GM12878 (cell line): ENCODE measurements around the gene KRT34. TPM values are rescaled to one million over a fixed set of nuclear protein-coding genes. Genes with fewer than 3 reads are reported as not detected.

ENCODE experiments used
- ATAC-seq: fragments of 200-7000 bp; cut with Tn5 transposase; 3 replicates; pipeline ENCODE4 v1.9.1; 2020; ENCODE audit warnings: mild to moderate bottlenecking, moderate library complexity
- BruUV-seq: library from RNA; stranded (reverse); fragments of 400-500 nt; replicated peaks from 2 replicates; lab custom pipeline; 2021; lab: Mats Ljungman, UMichigan
- CTCF ChIA-PET: fragments of 300-600 bp; sonication (Branson Sonifier 250); formaldehyde crosslinking; extraction: SDS; loops from one replicate; lab custom pipeline; 2021; ENCODE audit warnings: inconsistent platforms; lab: Yijun Ruan, JAX
- POLR2A ChIA-PET: fragments of 350-600 bp; formaldehyde crosslinking; extraction: SDS; loops from one replicate; lab custom pipeline; 2021; ENCODE audit warnings: inconsistent platforms; lab: Charles Lee
- RAD21 ChIA-PET: fragments of 300-600 bp; sonication (Branson Sonifier 250); formaldehyde crosslinking; loops from one replicate; lab custom pipeline; 2023; ENCODE audit warnings: antibody characterized with exemption; ENCODE audit not compliant: unreplicated experiment; lab: Charles Lee
- SMC1A ChIA-PET: fragments of 300-600 bp; sonication (Branson Sonifier 250); formaldehyde crosslinking; loops from one replicate; lab custom pipeline; 2023; ENCODE audit not compliant: unreplicated experiment, uncharacterized antibody; lab: Charles Lee
- DNase-seq: peaks from one replicate; pipeline ENCODE4 v3.0.0-alpha.2; 2011; ENCODE audit warnings: low read depth, low spot score
- FAIRE-seq: peaks from 3 replicates; lab custom pipeline; 2011; peaks lifted over from hg19 to GRCh38; lab: Jason Lieb, UNC
- H2AFZ ChIP-seq: 2 replicates; pipeline ENCODE4 v1.6.0; 2011; ENCODE audit warnings: low read depth, low read length, control low read depth; ENCODE audit not compliant: control insufficient read depth
- H3K27ac ChIP-seq: 2 replicates; pipeline ENCODE4 v1.5.1; 2011; ENCODE audit warnings: control low read depth; ENCODE audit not compliant: control insufficient read depth, insufficient read depth
- H3K27me3 ChIP-seq, 2 experiments: replicated peaks in 1 of 2; 2 replicates each; pipeline versions ENCODE4 v1.6.0 to v1.6.1; 2011; ENCODE audit warnings: low read length in 1 of 2; ENCODE audit not compliant: control insufficient read depth in 2 of 2, insufficient read depth in 2 of 2
- H3K36me3 ChIP-seq, 2 experiments: 2 replicates each; pipeline ENCODE4 v1.5.1; 2011; ENCODE audit warnings: low read length in 1 of 2; ENCODE audit not compliant: control insufficient read depth in 2 of 2, insufficient read depth in 2 of 2
- H3K4me1 ChIP-seq: 2 replicates; pipeline ENCODE4 v1.6.1; 2011; ENCODE audit warnings: mild to moderate bottlenecking, low read length, moderate library complexity, mixed read lengths; ENCODE audit not compliant: control insufficient read depth, insufficient read depth
- H3K4me2 ChIP-seq: 2 replicates; pipeline ENCODE4 v1.6.0; 2011; ENCODE audit warnings: control low read depth; ENCODE audit not compliant: control insufficient read depth, insufficient read depth
- H3K4me3 ChIP-seq: fragments of 200-600 bp; sonication (generic); 2 replicates; pipeline ENCODE4 v1.5.1; 2016
- H3K79me2 ChIP-seq: 2 replicates; pipeline ENCODE4 v1.6.0; 2011; ENCODE audit warnings: low read length; ENCODE audit not compliant: control insufficient read depth, insufficient read depth
- H3K9ac ChIP-seq: 2 replicates; pipeline ENCODE4 v1.8.0; 2011; ENCODE audit warnings: low read length, control low read depth, mixed read lengths; ENCODE audit not compliant: control insufficient read depth, insufficient read depth
- H3K9me3 ChIP-seq: replicated peaks from 3 replicates; pipeline ENCODE4 v1.5.1; 2011; ENCODE audit warnings: mild to moderate bottlenecking, low read length; ENCODE audit not compliant: control insufficient read depth, insufficient read depth
- H4K20me1 ChIP-seq: 2 replicates; pipeline ENCODE4 v1.6.0; 2011; ENCODE audit not compliant: control insufficient read depth, insufficient read depth
- EZH2 ChIP-seq: IDR thresholded peaks from 2 replicates; pipeline ENCODE4 v1.6.1; 2012; ENCODE audit warnings: low read depth, mild to moderate bottlenecking, control low read depth, inconsistent platforms, low read length, borderline replicate concordance; ENCODE audit not compliant: control insufficient read depth
- SPI1 ChIP-seq: IDR thresholded peaks from 2 replicates; pipeline ENCODE4 v1.6.1; 2011; ENCODE audit warnings: low read depth, mild to moderate bottlenecking, low read length, moderate library complexity, borderline replicate concordance; ENCODE audit not compliant: insufficient read depth
- TARDBP ChIP-seq: IDR thresholded peaks from 2 replicates; pipeline ENCODE4 v1.6.1; 2016; ENCODE audit warnings: borderline replicate concordance
- YBX1 ChIP-seq: fragments of 450-650 bp; IDR thresholded peaks from 2 replicates; pipeline ENCODE4 v1.6.1; 2016; ENCODE audit warnings: antibody characterized with exemption
- WGBS: methylation state at CpG from one replicate; pipeline ENCODE4 v1.1.6; 2016; ENCODE audit warnings: low lambda C conversion rate; ENCODE audit not compliant: insufficient replicate concordance, insufficient coverage; ENCODE audit errors: missing lambda C conversion rate; 5-methylcytosine and 5-hydroxymethylcytosine counted together
- in situ Hi-C: fragments of 300-500 bp; cut with MboI; formaldehyde crosslinking; loops from 9 replicates; pipeline ENCODE4 v1.14.3; 2018; ENCODE audit warnings: mixed read lengths
- intact Hi-C: fragments of 100-400 bp; cut with micrococcal nuclease; formaldehyde crosslinking; loops from one replicate; pipeline ENCODE4 v1.14.2; 2022; ENCODE audit not compliant: unreplicated experiment
- polyA plus RNA-seq, 11 experiments: library from polyadenylated mRNA; depleted of rRNA in 4 of 11; unstranded in 6 of 11; stranded (reverse) in 5 of 11; fragments of >200 nt; fragmentation: Nextera tagmentation in 4 of 11; fragmentation: Illumina TruSeq in 1 of 11; extraction: Ambion mirVana in 4 of 11; extraction: Trizol in 1 of 11; gene quantifications; 1 replicate in 1 of 11; 2 replicates in 10 of 11; pipeline versions ENCODE4 v1.2.1 to v1.2.3, GENCODE V29; 2011 to 2016; ENCODE audit warnings: inconsistent platforms in 2 of 11, missing spikeins in 2 of 11, low read depth in 1 of 11
- total RNA-seq, 4 experiments: library from RNA; depleted of rRNA in 3 of 4; stranded (reverse); fragments of >200 nt in 3 of 4; fragmentation: Illumina TruSeq in 1 of 4; extraction: Trizol in 1 of 4; gene quantifications; 2 replicates each; pipeline versions ENCODE4 v1.2.1 to v1.2.3, GENCODE V29; 2013 to 2021
- TF ChIP-seq, protein P1 (sequence below): fragments of 150-350 bp; IDR thresholded peaks from 2 replicates; pipeline ENCODE4 v1.6.1; 2014; ENCODE audit warnings: mild to moderate bottlenecking, low read depth, low read length
- TF ChIP-seq, protein P2 (sequence below): fragments of 450-650 bp; IDR thresholded peaks from 2 replicates; pipeline ENCODE4 v1.6.1; 2014; ENCODE audit warnings: mild to moderate bottlenecking

The KRT34 gene
- total and polyA plus RNA-seq, 10 of the 15 experiments (the other 5 are each of a cell fraction or from before 2014, with no cell fraction given): not detected

DNA sequence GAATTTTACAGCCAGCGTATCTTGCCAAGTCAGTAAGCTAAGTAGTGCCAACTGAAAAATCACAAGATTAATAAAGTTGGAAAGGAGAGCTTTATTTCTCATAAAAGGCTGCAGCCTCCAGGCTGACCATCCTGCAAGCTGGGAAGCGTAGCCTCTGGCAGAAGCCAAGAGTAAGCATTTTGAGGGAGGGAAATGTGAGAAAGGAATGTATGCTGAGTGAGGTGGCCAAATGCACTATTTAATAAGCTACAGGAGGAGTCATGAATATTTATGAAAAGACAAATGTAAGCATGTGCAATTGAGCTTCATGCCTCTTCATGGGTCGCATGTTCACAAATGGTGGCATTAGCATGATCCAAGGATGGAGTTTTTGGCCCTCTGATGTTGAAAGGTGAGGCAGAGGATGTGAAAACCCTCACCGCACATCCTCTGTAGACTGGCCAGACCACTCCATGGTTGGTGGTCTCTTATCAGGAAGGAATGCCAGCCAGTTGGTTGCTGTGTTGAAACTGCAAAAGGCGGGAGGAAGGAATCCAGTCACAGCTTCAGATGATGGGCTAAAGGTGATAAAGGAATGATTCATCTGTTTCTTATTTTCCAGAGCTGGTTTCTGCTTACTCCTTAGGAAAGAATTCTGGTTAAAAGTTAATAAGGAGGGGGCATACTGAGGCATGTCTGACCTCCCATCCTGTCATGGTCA, 21.7 kb downstream of the KRT34 start (continued):
- TF ChIP-seq, protein P1, sequence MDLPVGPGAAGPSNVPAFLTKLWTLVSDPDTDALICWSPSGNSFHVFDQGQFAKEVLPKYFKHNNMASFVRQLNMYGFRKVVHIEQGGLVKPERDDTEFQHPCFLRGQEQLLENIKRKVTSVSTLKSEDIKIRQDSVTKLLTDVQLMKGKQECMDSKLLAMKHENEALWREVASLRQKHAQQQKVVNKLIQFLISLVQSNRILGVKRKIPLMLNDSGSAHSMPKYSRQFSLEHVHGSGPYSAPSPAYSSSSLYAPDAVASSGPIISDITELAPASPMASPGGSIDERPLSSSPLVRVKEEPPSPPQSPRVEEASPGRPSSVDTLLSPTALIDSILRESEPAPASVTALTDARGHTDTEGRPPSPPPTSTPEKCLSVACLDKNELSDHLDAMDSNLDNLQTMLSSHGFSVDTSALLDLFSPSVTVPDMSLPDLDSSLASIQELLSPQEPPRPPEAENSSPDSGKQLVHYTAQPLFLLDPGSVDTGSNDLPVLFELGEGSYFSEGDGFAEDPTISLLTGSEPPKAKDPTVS: no peak
- TF ChIP-seq, protein P2, sequence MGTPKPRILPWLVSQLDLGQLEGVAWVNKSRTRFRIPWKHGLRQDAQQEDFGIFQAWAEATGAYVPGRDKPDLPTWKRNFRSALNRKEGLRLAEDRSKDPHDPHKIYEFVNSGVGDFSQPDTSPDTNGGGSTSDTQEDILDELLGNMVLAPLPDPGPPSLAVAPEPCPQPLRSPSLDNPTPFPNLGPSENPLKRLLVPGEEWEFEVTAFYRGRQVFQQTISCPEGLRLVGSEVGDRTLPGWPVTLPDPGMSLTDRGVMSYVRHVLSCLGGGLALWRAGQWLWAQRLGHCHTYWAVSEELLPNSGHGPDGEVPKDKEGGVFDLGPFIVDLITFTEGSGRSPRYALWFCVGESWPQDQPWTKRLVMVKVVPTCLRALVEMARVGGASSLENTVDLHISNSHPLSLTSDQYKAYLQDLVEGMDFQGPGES: no peak
- TF ChIP-seq EZH2 (no peak), TARDBP (no peak)

DNA sequence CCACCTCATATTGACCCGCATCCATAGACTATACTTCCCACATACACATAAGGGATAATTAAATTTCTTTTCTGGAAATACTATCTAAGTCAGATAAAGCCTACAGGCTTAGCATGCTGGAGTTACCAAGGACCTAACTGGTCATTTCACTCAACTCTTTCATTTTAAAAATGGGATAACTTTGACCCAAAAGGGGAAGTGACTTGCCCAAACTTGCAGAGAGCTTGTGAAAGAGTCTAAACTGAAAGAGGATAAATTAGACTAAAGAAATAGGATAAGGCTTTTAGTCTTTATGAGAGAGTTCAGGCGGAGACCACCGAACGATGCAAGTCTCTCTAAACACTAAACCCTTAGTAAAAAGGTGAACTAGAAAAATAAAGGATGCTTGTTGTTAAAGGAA, 27.6 kb downstream of the KRT34 start:
- no peak overlapping the region for H3K4me2 ChIP-seq
- 75% methylated on average over 4 of the region's 4 CpGs for WGBS
- intact Hi-C loops (no loop called here), in situ Hi-C loops (no loop called here)
- no peak overlapping the region for H3K27ac ChIP-seq
- no peak overlapping the region for H3K4me3 ChIP-seq
- H3K4me1 ChIP-seq: no peaks in the 10 kb centered on the region
- no peak for ATAC-seq
- BruUV-seq: no TSS peak
- CTCF ChIA-PET: interaction anchor here (0.7 kb wide), 1 partner anchor 208 kb away, joined by 3 read pairs; no protein-coding TSS in a partner anchor
- H2AFZ ChIP-seq: no peak overlapping the region
- SMC1A ChIA-PET: interaction anchor here (0.7 kb wide), 1 partner anchor 66 kb away, joined by 4 read pairs; no protein-coding TSS in a partner anchor
- peak; percentile 42; the same call in 1 of the 2 replicates for TF ChIP-seq SPI1
- no peak for TF ChIP-seq YBX1
- no peaks in the 10 kb centered on the region for H3K36me3 ChIP-seq
- no peaks in the 10 kb centered on the region; a peak in 1 of 4 replicates for H3K27me3 ChIP-seq
- no peak for FAIRE-seq
- no peaks in the 10 kb centered on the region; the same call in 2 of the 3 replicates for H3K9me3 ChIP-seq
- H3K9ac ChIP-seq: no peak overlapping the region
- H3K79me2 ChIP-seq: no peaks in the 10 kb centered on the region
- DNase-seq: no peak
- H4K20me1 ChIP-seq: no peaks in the 10 kb centered on the region
- POLR2A ChIA-PET: no interaction called here
- RAD21 ChIA-PET: interaction anchor here (1.3 kb wide), 1 partner anchor 16 kb away, joined by 3 read pairs; no protein-coding TSS in a partner anchor
